HG03108 (cell line): ENCODE data around the gene SLC7A1.
"Not testable (repeated sequence)": the region's sequence is repeated elsewhere in the genome, so short reads cannot be mapped to it uniquely, and the experiment has no call there.

Source experiments
- ATAC-seq: cut with Tn5 transposase; IDR thresholded peaks from one replicate; pipeline ENCODE4 v1.9.1; 2021; ENCODE audit warnings: moderate library complexity; ENCODE audit not compliant: unreplicated experiment

SLC7A1 gene

DNA sequence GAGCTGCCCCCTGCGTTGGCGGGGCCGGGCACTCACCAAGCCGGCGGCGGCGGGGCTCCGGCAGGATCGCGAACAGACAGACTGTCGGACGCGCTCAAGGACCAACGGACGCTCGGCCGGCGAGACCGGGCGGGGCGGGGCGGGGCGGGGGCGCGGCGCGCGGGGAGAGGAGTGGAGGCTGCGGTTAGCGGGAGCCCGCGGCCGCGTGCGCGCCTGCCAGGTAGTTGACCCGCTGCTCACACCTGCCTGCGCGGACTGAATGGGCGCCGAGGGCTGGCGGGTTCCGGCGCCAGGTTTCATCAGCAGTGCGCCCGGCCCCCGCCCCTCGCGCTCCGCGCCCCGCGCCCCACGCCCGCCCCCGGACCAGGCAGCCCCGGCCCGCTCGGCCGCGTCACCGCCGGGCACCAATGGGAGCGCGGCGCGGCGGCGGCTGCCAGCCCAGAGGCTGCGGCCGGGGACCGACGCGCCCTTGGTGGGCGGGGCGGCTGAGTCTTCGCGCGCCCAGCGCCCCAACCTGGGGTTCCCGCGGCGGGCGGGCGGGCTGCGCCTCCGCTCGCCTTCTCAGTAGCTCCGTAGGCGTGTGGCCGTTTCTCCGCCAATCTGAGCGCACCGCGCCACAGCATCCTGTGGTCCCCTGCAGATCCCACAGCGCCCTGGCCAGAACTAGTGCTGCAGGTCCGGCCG lies at the start of gene SLC7A1:
TSS of gene SLC7A1 (minus strand) at position 309 of the 684 bp plus-strand sequence. CDS start 59,500 bp downstream, outside the sequence.
- ATAC-seq = peak; percentile 87

- no peak for ATAC-seq
These were observed 45.2 kb upstream of the SLC7A1 start for GRCh38 chr13:29640665-29641064.

DNA sequence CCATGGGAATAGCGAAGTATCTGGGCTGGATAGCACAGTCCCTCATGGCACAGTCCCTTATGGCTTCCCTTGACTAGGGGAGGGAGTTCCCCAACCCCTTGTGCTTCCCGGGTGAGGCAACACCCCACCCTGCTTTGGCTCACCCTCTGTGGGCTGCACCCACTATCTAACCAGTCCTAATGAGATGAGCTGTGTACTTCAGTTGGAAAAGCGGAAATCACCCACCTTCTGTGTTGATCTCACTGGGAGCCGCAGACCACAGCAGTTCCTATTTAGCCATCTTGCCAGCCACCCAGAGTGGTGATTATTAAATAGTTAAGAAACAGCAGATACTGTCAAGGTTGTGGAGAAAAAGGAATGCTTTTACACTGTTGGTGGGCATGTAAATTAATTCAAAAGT lies 41.3 kb upstream of the SLC7A1 start:
- ATAC-seq = not testable (repeated sequence)

DNA sequence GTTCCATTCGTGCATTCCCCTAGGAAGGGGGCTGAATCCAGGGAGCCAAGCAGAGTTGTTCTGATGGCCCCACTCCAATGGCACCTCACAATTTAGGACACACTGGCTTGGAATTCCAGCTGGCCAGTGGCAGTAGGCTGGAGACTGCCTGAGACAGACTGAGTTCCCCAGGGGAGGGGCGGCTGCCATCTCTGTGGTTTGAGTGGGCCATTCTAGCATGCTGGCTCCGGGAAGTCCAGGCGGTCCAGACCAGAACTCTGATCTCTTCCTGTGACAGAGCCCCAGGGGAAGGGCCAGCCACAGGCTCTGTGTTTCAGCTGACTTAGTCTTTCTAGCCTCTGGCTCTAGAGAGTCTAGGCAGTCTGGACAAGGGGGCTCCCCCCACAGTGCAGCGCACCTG lies 29.5 kb upstream of the SLC7A1 start:
- ATAC-seq = no peak

- ATAC-seq = no peak
These were observed 26.4 kb upstream of the SLC7A1 start for GRCh38 chr13:29621841-29622240.

DNA sequence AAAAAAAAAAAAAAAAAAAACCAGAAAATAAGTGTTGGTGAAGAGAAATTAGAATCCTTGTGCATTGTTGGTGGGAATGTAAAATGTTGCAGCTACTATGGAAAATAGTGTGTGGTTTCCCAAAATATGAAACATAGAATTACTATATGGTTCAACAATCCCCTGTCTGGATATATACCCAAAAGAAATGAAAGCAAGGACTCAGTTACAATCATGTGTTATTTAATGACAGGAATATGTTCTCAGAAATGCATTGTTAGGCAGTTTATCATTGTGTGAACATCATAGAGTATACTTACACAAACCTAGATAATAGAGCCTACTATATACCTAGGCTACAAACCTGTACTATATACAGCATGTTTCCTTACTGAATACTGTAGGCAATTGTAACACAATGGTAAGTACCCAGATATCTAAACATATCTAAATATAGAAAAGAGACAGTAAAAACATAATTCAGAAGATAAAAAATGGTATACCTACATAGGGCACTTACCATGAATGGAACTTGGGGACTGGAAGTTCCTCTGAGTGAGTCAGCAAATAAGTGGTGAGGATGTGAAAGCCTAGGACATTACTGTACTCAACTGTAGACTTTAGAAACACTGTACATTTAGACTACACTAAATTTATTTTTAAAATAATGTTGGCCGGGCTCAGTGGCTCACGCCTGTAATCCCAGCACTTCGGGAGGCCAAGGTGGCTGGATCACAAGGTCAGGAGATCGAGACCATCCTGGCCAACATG lies 25.7 kb upstream of the SLC7A1 start:
- ATAC-seq = no peak

DNA sequence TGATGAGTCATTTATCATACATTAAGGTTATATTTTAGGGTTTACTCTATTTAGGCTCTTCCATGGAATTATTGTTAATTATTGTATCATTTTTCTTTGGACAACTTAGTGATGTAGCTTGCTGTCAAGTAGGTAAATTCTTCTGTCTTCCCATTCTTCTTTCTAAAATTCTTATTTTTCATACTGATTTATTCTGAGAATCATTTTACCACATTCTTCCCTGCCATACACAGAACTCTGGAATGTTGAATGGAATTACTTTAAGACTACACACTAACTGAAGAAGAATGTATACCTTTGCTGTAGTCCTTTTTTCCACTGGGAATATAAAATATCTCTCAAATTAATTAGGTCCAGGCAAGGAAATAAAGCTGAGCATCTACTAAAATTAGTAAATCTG lies 24.5 kb upstream of the SLC7A1 start:
- ATAC-seq = no peak

GRCh38 chr13:29613101-29613500 lies 17.6 kb upstream of the SLC7A1 start:
- ATAC-seq = no peak

- ATAC-seq = no peak
These were observed 12.0 kb upstream of the SLC7A1 start for GRCh38 chr13:29607465-29607864.

DNA sequence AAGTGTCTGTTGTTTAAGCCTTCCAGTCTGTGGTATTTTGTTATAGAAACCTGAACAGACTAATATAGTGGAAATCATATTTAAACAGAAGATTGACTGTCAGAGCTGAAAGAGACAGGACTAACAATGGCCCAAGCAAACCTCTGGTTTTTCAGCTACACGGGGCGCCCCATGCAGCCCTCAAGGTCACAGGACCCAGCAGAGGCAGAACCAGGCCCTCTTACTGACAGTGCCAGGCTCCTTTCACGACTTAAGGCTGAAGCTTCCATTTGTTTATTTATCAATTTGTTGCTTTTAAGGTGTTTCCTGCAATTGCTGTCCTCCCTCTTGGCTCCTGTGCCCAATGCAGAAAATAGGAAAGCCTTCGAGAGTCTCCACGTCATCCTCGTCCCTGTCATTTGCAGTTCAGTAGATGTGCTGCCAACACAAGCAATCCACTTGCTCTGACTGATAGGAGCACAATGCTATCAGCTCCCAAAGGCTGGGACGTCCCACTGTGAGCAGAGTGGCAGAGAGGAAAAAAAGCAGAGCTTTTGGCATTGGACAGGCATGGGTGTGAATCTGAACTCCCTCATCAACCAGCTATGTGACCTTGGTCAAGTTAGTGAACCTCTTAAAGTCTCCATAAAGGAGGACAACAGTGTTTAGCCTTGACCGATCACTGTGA lies 10.5 kb upstream of the SLC7A1 start:
- no peak for ATAC-seq

GRCh38 chr13:29598321-29598720 lies 2.8 kb upstream of the SLC7A1 start:
- ATAC-seq = no peak

DNA sequence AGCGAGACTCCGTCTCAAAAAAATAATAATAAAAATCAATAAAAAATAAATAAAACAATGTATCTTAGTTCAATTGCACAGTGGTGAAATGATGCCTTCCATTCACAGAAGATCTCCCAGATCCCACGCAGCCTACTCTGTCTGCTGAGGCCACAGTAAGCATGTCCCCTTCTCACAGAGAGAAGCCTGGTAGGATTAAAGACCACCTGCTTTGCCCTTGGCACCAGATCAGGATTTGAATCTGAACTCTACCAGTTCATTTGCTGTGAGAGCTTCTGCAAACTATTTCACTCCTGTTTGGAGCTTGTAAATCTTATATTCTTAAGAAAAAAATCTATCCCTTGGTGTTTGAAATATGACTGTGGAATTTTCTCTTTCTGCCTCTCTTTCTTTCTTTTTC lies 2.2 kb upstream of the SLC7A1 start:
- ATAC-seq = no peak

GRCh38 chr13:29597246-29597645 lies 1.8 kb upstream of the SLC7A1 start:
- ATAC-seq = no peak

GRCh38 chr13:29596064-29596418 lies 553 bp upstream of the SLC7A1 start:
- ATAC-seq = no peak

GRCh38 chr13:29594710-29595379 lies 643 bp downstream of the SLC7A1 start:
- peak; percentile 28 for ATAC-seq

DNA sequence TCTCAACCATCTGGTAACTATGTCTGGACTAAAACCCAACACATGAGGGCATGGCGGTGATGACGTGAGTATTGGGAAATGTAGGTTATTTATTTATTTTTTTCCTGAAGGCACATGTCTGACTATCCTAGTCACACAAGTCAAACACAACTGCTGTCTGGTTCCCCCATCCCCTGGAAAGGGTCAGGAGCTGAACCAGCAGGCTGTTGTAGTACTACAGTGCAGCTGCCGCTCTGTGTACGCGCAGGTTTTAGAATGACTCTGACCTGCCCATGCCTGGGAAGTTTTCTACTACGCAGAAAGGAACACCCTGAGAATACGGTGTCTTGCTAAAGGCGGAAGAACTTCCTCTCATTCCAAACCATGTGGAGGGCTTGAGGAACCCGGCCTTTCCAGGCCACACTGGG lies 1.2 kb downstream of the SLC7A1 start:
- peak; percentile 26 for ATAC-seq

DNA sequence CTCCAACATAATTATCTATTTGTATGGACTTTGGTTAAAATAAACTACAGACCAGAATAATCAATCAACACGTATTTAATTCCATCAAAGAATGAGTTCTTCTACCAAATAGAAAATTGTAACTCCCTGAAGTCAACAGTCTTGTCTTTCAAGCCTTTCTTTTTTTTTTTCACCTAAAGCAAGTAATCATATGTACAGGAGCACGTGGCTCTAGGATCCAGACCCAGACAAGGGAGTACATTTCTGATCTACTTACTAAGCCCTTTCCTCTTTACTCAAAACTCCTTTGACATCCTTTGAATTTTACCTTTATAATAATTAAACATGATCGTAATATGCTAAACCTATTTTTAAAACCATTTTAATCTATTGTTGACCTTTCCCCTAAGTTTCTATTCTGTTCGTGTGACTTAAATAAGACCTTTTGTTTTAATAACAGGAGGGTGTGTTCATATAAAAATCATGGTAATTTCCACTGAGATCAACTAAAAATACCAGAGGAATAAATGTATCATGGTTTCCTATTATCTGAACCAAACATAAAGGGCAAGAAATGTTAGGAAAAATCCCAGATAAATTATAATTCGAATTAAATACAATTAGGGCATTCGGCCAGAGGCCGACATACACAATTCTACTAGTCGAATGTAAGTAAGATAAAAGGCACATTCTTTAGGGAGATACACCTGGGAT lies 1.7 kb downstream of the SLC7A1 start:
- ATAC-seq = no peak

DNA sequence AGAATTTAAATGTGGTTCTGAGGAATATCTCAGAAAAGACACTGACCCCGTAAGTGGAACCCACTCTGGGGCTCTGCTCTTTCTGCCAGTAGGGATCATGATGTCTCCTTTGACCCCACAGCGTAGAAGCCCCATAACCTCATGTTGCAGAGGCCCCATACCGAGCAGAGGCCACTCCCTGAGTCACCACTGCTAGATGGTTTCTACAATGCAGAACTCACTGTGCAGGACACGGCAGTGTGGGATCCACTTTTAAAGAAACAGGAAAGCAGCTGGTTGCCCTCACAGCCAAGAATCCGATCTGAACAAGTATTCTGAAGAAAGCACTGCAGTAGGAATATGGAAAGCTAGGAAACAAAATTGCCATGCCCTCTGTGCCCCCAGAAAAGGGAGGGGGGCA lies 4.2 kb downstream of the SLC7A1 start:
- ATAC-seq = no peak

DNA sequence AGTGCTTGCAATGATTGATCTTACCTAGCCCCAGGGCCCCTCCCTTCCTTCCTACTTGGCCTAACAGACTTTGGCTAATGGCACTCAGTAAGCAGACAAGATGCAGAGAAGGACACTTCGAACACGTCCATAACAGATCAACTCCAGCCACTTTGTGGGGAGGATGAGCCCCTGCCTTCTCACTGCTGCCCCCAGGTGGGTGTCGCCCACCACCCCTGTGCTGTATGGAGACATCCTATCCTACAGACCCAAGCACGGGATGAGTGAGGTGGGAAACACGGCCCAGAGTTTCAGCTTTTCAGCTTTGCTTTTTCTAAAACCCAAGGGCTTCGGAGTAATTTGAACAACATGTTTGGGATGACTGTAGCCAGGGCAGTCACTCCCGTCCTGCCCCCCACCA lies 5.5 kb downstream of the SLC7A1 start:
- ATAC-seq = no peak

DNA sequence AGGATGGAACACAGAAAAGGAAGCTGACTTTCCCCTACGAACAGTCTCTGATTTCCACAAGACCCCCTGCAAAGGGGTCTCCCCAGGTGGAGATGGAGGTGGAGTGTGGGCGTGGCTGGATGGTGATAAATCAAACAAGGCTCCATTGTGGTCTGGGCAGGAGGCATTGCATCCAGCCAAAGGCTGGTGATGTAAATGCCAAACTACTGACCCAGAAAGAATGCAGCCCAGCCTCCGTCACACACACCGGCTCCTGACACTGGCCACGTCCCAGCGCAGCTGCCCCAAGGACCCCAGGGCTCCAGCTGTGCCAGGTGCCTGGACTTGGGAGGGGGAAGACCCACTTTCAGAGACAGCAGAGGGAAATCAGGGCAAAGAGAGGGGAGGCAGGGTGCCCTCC lies 6.3 kb downstream of the SLC7A1 start:
- no peak for ATAC-seq

DNA sequence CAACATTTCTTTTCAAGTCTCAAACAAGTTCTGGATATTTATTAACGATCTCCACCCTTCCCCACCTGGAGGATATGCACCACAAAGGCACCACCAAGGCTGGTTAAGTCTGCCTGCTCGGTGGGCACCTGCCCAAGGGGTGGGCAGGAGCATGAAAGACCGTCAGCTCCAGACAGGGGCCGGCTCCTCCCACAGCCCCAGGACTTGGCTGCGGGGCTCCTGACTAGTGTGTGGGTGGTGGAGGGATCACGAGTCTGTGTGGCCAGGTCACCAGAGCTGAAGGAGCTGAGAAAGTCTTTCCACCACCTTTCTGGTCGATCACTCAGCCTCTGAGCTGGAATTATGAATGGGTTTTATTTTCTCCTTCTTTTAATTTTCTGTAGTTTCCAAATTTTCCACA lies 7.8 kb downstream of the SLC7A1 start:
- no peak for ATAC-seq
